PC-3 (cell line): ENCODE measurements around the gene RPL35. TPM values are rescaled to one million over a fixed set of nuclear protein-coding genes. Genes with fewer than 3 reads are reported as not detected.
A peak's percentile ranks its signal among the peaks of the same experiment; 100 is the strongest.

Source experiments
- ATAC-seq: fragments of 200-7000 bp; cut with Tn5 transposase; 2 replicates; pipeline ENCODE4 v1.9.1; 2020; ENCODE audit warnings: mild to moderate bottlenecking, moderate library complexity
- BruUV-seq: library from RNA; stranded (reverse); fragments of 400-500 nt; replicated peaks from 2 replicates; lab custom pipeline; 2021; lab: Mats Ljungman, UMichigan
- CTCF ChIA-PET: fragments of 300-600 bp; sonication (Branson Sonifier 250); formaldehyde crosslinking; loops from one replicate; lab custom pipeline; 2022; ENCODE audit warnings: antibody characterized with exemption; lab: Charles Lee
- POLR2A ChIA-PET: fragments of 300-600 bp; sonication (Branson Sonifier 250); formaldehyde crosslinking; loops from one replicate; lab custom pipeline; 2022; ENCODE audit warnings: antibody characterized with exemption; ENCODE audit not compliant: unreplicated experiment; lab: Charles Lee
- DNase-seq: peaks from one replicate; pipeline ENCODE4 v3.0.0-alpha.2; 2015
- H2AFZ ChIP-seq: fragments of 300-600 bp; sonication (generic); 2 replicates; pipeline ENCODE4 v1.6.0; 2016; ENCODE audit warnings: antibody characterized with exemption, low read length
- H3F3A ChIP-seq: fragments of 300-600 bp; sonication (generic); one replicate; pipeline ENCODE4 v1.6.0; 2017; ENCODE audit warnings: antibody characterized with exemption, low read length, control low read depth, mild to moderate bottlenecking; ENCODE audit not compliant: unreplicated experiment
- H3K27ac ChIP-seq: fragments of 300-600 bp; sonication (generic); 2 replicates; pipeline ENCODE4 v1.5.1; 2016; ENCODE audit warnings: mild to moderate bottlenecking, low read length
- H3K27me3 ChIP-seq: fragments of 300-600 bp; sonication (generic); 2 replicates; pipeline ENCODE4 v1.6.1; 2016; ENCODE audit warnings: low read length, mixed read lengths
- H3K36me3 ChIP-seq: fragments of 300-600 bp; sonication (generic); 2 replicates; pipeline ENCODE4 v1.6.1; 2016; ENCODE audit warnings: low read depth, mixed run types, low read length, mixed read lengths
- H3K4me1 ChIP-seq: fragments of 300-600 bp; sonication (generic); 2 replicates; pipeline ENCODE4 v1.5.1; 2016; ENCODE audit warnings: low read length; ENCODE audit not compliant: insufficient read depth
- H3K4me2 ChIP-seq: fragments of 300-600 bp; sonication (generic); 2 replicates; pipeline ENCODE4 v1.6.0; 2016; ENCODE audit warnings: low read length
- H3K4me3 ChIP-seq: fragments of 300-600 bp; sonication (generic); 2 replicates; pipeline ENCODE4 v1.5.1; 2016; ENCODE audit warnings: mild to moderate bottlenecking, low read length, mixed read lengths
- H3K79me2 ChIP-seq: fragments of 300-600 bp; sonication (generic); 2 replicates; pipeline ENCODE4 v1.6.1; 2017; ENCODE audit warnings: low read length, mixed read lengths
- H3K9ac ChIP-seq: fragments of 300-600 bp; sonication (generic); 2 replicates; pipeline ENCODE4 v1.6.0; 2016; ENCODE audit warnings: mild to moderate bottlenecking, low read length
- H3K9me2 ChIP-seq: fragments of 300-600 bp; sonication (generic); replicated peaks from 2 replicates; pipeline ENCODE4 v1.6.1; 2016; ENCODE audit warnings: mixed run types, low read length, mixed read lengths
- H3K9me3 ChIP-seq: fragments of 300-600 bp; sonication (generic); 2 replicates; pipeline ENCODE4 v1.6.1; 2016; ENCODE audit warnings: low read length, mixed read lengths
- H4K20me1 ChIP-seq: fragments of 300-600 bp; sonication (generic); 2 replicates; pipeline ENCODE4 v1.6.1; 2016; ENCODE audit warnings: low read length, mixed read lengths
- CTCF ChIP-seq: fragments of 300-600 bp; sonication (generic); conservative IDR thresholded peaks from 2 replicates; pipeline ENCODE4 v1.5.1; 2017; ENCODE audit warnings: antibody characterized with exemption, low read depth, mild to moderate bottlenecking, low read length
- EZH2 ChIP-seq: fragments of 300-600 bp; sonication (generic); IDR thresholded peaks from one replicate; pipeline ENCODE4 v1.6.1; 2017; ENCODE audit warnings: antibody characterized with exemption, mild to moderate bottlenecking, low read length; ENCODE audit not compliant: unreplicated experiment
- EZH2phosphoT487 ChIP-seq: fragments of 300-600 bp; sonication (generic); IDR thresholded peaks from 2 replicates; pipeline ENCODE4 v1.6.1; 2018; ENCODE audit warnings: mild to moderate bottlenecking, antibody characterized with exemption, low read length, borderline replicate concordance
- intact Hi-C: fragments of 100-400 bp; cut with micrococcal nuclease; formaldehyde crosslinking; loops from 2 replicates; pipeline ENCODE4 v1.9.0; 2023
- total RNA-seq: library from RNA; depleted of rRNA; stranded (reverse); fragments of >200 nt; gene quantifications from 2 replicates; pipeline ENCODE4 v1.2.3, GENCODE V29; 2014; rRNA removed

RPL35 gene
- total RNA-seq, 1 experiment from 2014 or later: 2,242 TPM

GRCh38 chr9:124809741-124810500 lies 51.8 kb downstream of the RPL35 start:
- Histone ChIP-seq H3K4me1 (peaks cover 34% of the 10 kb centered on the region), H3K79me2 (no peaks in the 10 kb centered on the region), H3K9ac (peak overlapping the region; percentile 22; the same call in 1 of the 2 replicates), H3K9me3 (no peaks in the 10 kb centered on the region), H3K27me3 (no peaks in the 10 kb centered on the region), H3K4me2 (peak overlapping the region; percentile 75; the same call in 1 of the 2 replicates), H4K20me1 (no peaks in the 10 kb centered on the region), H3K9me2 (no peaks in the 10 kb centered on the region), H3K36me3 (no peaks in the 10 kb centered on the region), H3K27ac (peak overlapping the region; percentile 88), H3F3A (no peaks in the 10 kb centered on the region), H3K4me3 (no peak overlapping the region), H2AFZ (no peak overlapping the region)
- no TSS peak for BruUV-seq
- ATAC-seq (no peak), DNase-seq (no peak)
- intact Hi-C loops: loop anchor here (2.0 kb wide), 2 partner anchors 35 to 43 kb away; partner anchors contain the start of gene WDR38
- POLR2A ChIA-PET: interaction anchor here (0.6 kb wide), 1 partner anchor 13 kb away, joined by 3 read pairs; no protein-coding TSS in a partner anchor
- no peak for TF ChIP-seq CTCF
- TF ChIP-seq EZH2: no peak
- TF ChIP-seq EZH2phosphoT487: no peak
- CTCF ChIA-PET: no interaction called here

- Histone ChIP-seq H3K4me3 (no peak overlapping the region), H3K27me3 (no peaks in the 10 kb centered on the region), H3K36me3 (no peaks in the 10 kb centered on the region), H3K9me3 (no peaks in the 10 kb centered on the region), H3K27ac (no peak overlapping the region), H3K9ac (no peak overlapping the region), H2AFZ (no peak overlapping the region), H3F3A (no peaks in the 10 kb centered on the region), H3K4me2 (no peak overlapping the region), H3K9me2 (no peaks in the 10 kb centered on the region), H3K4me1 (peaks cover 34% of the 10 kb centered on the region), H3K79me2 (no peaks in the 10 kb centered on the region), H4K20me1 (no peaks in the 10 kb centered on the region)
- ATAC-seq (no peak), DNase-seq (no peak)
- POLR2A ChIA-PET: interaction anchor here (0.6 kb wide), 1 partner anchor 236 kb away, joined by 7 read pairs; no protein-coding TSS in a partner anchor
- no TSS peak for BruUV-seq
- CTCF ChIA-PET: no interaction called here
- intact Hi-C loops: no loop called here
- TF ChIP-seq EZH2: no peak
Observed at GRCh38 chr9:124809211-124809610, 52.5 kb downstream of the RPL35 start.

DNA sequence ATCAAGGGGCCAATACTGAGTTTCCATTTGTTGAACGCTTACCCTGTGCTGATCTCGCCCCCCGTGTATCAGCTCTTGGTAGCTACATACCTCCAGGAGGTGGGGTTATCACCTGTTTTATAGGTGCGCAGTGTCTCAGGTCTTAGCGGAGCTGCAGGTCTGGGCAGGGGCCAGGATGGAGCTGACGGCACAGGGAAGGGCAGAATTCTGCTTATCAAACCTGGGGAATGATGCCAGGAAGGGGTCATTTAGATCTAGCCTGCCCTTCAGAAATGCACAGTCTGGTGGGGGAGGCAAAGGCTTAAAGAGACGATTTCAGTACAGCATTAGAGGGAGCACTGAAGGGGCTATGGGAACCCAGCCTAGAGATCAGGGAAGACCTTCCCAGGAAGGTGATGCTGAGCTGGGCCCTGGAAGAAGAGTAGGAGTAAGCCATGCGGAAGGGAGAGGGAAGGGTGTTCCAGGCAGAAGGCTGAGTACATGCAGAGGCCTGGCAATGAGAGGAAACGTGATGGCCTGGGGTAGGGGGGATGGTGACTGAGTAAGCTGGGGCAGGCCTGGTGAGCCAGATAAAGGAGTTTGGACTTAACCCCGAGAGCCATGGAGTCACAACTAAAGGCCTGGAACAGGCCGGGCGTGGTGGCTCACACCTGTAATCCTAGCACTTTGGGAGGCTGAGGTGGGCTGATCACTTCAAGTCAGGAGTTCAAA lies 53.4 kb downstream of the RPL35 start:
- H3K4me2 ChIP-seq: no peak overlapping the region
- H3K9ac ChIP-seq: no peak overlapping the region
- intact Hi-C loops: no loop called here
- H3K9me2 ChIP-seq: no peaks in the 10 kb centered on the region
- TF ChIP-seq CTCF: no peak
- no peak for TF ChIP-seq EZH2
- no peak for TF ChIP-seq EZH2phosphoT487
- H3K4me3 ChIP-seq: no peak overlapping the region
- ChIA-PET POLR2A (interaction anchor here (0.6 kb wide), 1 partner anchor 236 kb away, joined by 7 read pairs; no protein-coding TSS in a partner anchor), CTCF (no interaction called here)
- no peak overlapping the region for H3K27ac ChIP-seq
- no peaks in the 10 kb centered on the region for H3K79me2 ChIP-seq
- DNase-seq (no peak), ATAC-seq (no peak)
- no TSS peak for BruUV-seq
- no peaks in the 10 kb centered on the region for H3K36me3 ChIP-seq
- H3K27me3 ChIP-seq: no peaks in the 10 kb centered on the region
- H3K9me3 ChIP-seq: no peaks in the 10 kb centered on the region
- H4K20me1 ChIP-seq: no peaks in the 10 kb centered on the region
- H3K4me1 ChIP-seq: peaks cover 32% of the 10 kb centered on the region
- no peaks in the 10 kb centered on the region for H3F3A ChIP-seq
- no peak overlapping the region for H2AFZ ChIP-seq

Other genes starting within 250 kb of the RPL35 start
- 0.77 and 1.6 TPM in 2 replicates for gene NR6A1, start 90.6 kb downstream of the RPL35 start, total RNA-seq
- gene OLFML2A, start 84.8 kb downstream of the RPL35 start, total RNA-seq: 3.4 and 4.7 TPM in 2 replicates
- not detected in 2 replicates for gene WDR38, start 8.5 kb downstream of the RPL35 start, total RNA-seq
- gene ARPC5L, start 173 bp upstream of the RPL35 start, total RNA-seq: 54.5 and 63.0 TPM in 2 replicates
- gene GOLGA1, start 79.1 kb upstream of the RPL35 start, total RNA-seq: 8.6 and 13.2 TPM in 2 replicates